Stimulated activated CD4-positive, alpha-beta T cell treated with anti-CD3 and anti-CD28 coated beads, Interleukin-15, amount 100 ng/mL, for 24 hours (primary cell): ENCODE measurements around the gene STAT6.
A peak's percentile ranks its signal among the peaks of the same experiment; 100 is the strongest.

Experiments
- DNase-seq: peaks from one replicate; pipeline ENCODE4 v3.0.0-alpha.2; 2020

Gene STAT6, protein sequence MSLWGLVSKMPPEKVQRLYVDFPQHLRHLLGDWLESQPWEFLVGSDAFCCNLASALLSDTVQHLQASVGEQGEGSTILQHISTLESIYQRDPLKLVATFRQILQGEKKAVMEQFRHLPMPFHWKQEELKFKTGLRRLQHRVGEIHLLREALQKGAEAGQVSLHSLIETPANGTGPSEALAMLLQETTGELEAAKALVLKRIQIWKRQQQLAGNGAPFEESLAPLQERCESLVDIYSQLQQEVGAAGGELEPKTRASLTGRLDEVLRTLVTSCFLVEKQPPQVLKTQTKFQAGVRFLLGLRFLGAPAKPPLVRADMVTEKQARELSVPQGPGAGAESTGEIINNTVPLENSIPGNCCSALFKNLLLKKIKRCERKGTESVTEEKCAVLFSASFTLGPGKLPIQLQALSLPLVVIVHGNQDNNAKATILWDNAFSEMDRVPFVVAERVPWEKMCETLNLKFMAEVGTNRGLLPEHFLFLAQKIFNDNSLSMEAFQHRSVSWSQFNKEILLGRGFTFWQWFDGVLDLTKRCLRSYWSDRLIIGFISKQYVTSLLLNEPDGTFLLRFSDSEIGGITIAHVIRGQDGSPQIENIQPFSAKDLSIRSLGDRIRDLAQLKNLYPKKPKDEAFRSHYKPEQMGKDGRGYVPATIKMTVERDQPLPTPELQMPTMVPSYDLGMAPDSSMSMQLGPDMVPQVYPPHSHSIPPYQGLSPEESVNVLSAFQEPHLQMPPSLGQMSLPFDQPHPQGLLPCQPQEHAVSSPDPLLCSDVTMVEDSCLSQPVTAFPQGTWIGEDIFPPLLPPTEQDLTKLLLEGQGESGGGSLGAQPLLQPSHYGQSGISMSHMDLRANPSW

DNA sequence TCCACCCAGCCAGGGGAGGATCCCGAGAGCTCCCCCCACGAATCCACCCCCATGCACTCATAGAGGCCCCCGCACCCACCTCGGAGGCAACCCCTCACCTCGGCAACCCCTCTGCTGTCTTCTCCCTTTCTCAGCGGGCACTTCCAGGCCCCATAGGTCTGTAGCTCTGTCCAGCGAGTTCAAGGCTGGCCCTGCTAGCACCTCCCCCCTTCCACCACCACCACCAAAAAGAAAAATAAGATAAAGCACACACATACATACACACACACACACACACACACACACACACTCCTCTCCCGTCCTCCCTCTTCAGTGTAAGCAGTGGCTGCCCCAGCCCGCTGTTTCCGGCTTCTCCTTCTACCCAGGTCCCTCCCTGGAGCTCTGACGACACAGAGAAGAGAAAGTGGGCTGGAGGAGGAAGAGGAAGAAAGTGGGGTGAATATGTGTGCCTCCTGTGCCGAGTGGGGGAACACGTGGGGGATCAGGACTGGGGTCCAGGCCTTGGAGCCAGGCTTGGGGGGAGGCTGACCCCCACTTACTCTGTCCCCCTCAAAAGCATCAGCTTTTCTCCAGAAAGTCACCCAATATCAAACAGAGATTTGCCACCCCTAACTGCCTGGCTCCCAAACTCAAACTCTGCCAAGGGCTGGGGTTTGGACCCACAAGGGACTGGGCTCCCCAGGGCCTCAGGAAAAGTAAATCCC, at the start of gene STAT6:
STAT6 (minus strand) TSS at position 332 of the 704 bp plus-strand sequence. CDS start 3,084 bp downstream, outside the sequence.
- DNase-seq: peak; percentile 88

DNA sequence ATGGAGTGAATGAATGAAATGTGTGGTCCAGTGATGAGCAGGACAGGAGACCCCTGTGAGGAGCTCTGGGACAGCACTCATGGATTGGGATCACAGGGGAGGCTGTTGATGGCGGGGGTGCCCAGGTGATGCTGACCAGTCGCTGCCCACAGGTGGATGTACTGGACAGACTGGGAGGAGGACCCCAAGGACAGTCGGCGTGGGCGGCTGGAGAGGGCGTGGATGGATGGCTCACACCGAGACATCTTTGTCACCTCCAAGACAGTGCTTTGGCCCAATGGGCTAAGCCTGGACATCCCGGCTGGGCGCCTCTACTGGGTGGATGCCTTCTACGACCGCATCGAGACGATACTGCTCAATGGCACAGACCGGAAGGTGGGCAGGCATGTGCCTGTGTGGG, 49.6 kb upstream of the STAT6 start:
- DNase-seq: no peak

DNA sequence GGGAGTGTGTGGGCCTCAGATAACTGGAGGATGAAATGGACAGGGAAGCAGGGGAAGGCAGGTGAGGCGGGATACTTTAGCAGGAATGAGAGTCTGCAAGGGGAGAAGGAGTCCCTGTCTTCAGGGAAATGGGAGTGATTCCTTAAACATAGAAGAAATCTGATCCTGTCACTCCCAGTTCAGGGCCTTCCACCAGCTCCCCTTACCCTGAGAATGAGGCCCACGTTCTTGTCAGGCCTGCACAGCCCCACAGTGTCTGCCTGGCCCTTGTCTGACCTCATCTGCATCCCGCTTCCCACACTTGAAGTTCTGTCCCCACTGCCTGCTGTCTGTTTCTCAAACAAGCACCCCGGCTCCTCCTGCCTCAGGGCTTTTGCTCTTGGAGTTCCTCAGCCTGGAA, 48.9 kb upstream of the STAT6 start:
- DNase-seq: no peak

DNA sequence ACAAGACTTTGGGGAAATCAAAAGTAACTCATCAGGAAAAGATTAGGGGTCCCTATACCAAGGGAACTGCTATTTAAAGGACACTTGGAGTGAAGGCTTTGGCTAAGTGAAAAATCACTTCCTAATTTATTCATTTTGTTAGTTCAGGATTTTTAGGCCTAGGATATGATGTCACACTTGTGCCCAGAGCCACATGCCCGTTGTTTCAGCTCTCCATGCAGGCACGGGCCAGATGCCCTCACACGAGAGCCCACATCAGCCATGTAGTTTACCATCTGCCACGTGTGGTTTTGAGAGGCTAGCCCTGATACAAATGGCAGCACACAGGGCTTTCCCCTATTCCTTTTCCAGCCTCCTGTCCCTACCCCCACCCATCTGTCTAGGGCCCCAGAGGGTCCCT, 48.1 kb upstream of the STAT6 start:
- DNase-seq: no peak

DNA sequence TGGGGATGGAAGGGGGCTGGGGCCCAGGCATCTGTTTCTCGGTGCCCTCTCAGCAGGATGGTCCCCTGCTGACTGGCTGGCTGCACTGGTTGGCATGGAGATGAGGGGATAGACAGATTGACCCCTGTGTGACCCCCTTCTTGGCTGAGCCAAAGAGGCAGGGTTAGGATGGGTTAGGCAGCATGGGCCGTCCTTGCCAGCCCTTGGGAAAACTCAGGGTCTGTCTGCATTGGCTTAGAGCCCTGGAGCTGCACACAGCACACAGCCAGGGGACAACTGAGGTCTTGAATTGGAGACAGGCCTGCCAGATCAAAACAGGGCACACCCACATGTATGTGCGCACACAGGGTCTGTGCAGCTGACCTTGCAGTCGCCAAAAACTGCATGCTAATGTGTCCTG, 47.5 kb upstream of the STAT6 start:
- DNase-seq: no peak

DNA sequence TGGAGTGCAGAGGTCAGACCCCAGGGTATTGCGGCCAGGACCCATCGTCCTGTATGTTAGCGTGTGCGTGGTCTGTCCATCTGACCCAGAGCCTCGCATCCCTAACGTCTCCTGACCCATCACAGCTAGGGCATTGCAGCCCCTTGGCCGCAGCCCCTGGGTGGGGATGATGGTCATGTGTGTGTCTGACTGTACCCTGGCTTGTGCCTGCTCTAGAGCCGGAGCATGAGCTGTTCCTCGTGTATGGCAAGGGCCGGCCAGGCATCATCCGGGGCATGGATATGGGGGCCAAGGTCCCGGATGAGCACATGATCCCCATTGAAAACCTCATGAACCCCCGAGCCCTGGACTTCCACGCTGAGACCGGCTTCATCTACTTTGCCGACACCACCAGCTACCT, 47.0 kb upstream of the STAT6 start:
- DNase-seq: no peak

DNA sequence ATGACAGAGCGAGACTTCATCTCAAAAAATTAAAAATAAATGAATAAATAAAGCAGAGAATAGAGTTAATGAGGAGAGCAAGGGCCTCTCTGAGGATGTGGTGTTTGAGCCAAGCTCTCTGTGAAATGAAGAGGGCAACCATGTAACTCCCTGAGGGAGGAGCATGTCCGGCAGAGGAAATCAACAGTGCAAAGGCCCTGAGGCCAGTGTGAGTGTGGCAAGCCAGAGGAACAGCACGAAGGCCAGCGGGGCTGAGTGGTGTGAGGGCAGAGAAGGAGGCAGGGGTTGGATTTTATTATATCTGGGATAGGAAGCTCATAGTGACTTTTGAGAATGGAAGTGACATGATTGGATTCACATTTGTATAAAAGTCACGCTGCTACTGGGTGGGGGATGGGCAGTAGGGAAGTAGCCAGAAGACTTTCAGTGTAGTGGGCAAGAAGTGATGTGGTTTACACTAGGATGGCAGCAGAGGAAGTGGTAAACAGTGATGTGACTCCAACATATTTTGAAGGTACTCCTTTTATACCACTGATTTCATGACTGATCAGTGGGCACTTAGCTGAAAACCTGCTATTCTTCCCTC, 46.5 kb upstream of the STAT6 start:
- DNase-seq: no peak

DNA sequence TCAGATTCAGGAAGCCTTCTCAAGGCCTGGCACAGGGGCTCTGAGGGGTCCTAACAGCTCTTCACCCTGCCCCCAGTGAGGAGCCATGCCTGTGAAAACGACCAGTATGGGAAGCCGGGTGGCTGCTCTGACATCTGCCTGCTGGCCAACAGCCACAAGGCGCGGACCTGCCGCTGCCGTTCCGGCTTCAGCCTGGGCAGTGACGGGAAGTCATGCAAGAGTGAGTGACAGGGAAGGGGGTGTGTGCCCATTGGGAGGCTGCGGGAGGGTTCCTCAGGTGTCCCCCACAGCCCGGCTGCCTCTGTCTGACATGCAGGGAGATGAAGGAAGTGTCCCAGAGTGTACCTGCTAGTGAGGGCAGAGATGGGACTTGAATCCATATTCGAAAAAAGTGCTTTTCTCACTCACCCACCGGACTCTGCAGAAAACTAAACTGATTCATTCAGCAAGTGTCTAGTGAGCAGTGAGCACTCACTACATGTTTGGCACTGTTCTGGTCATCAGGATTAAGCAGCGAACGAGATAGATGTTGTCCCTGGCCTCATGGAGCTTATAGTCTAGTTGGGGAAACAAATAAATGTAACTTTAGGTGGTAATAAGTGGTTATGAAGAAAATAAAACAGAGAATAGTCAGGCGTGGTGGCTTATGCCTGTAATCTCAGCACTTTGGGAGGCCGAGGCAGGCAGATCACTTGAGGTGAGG, 45.7 kb upstream of the STAT6 start:
- no peak for DNase-seq

DNA sequence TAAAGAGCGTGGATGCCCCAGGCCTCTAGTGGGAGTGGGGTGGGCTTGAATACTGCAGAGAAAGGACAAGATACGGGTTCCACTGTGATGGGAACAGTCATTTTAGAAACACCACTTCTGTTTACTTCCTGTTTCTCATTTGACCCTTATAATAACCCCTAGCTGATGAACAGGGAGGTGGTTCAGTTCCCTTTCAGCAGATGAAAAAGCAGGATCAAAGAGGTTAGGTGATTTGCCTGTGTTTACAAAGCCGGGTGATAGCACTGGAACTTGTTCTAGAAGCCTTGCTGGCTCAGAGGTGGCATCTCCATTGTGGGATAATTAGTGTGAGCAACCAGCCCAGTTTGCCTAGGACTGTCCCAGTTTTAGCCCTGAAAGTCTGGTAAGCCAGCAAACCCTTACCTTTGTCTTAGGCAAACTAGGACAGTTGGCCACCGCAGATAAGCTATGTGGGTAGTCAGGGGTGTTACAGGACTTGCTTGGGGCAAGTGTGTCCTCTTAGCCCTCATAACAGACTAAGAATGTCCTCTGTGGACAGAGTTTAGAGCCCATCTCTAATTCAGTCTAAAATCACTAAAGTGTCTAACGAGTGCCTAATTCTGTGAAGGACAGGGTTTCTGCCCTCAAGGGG, 43.8 kb upstream of the STAT6 start:
- DNase-seq: no peak

DNA sequence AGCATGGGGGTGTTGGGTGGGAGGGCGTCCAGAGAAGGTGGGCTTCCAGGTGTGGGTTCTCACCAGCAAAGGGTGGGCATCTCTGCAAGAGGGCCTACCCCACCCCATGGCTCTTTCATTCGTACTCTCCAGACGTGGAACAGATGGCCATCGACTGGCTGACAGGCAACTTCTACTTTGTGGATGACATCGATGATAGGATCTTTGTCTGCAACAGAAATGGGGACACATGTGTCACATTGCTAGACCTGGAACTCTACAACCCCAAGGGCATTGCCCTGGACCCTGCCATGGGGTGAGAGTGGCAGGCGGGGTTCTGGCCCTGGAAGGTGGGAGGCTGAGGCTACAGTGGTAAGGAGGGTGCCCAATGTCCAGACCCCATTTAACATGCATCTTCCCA, 42.9 kb upstream of the STAT6 start:
- DNase-seq: no peak

DNA sequence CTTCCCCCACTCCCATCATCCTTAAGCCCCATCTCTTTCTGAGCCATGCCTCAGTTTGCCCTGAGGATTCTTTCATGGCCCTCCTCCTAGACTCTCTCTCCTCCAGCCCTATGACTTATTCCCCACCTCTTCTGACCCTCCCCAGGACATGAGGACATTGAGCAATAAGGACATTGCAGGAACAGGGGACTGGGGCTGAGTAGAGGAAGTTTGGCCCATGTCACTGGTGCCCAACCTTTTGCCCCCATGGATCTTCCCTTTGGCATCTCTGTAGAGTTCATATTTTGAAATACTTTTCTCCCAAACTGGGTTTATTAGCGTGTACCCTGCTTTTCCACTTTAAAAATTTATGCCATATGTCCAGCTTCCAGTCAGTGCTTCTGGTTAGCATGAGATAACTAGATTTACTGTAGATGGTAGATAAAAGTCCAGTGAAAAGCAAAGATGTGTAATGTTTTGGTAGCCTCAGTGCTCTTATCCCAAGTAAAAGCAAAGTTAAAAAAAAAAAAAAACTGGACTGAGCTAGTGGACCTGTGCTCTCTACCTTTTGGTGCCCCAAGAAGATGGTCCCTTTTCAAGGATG, 42.3 kb upstream of the STAT6 start:
- DNase-seq: no peak

DNA sequence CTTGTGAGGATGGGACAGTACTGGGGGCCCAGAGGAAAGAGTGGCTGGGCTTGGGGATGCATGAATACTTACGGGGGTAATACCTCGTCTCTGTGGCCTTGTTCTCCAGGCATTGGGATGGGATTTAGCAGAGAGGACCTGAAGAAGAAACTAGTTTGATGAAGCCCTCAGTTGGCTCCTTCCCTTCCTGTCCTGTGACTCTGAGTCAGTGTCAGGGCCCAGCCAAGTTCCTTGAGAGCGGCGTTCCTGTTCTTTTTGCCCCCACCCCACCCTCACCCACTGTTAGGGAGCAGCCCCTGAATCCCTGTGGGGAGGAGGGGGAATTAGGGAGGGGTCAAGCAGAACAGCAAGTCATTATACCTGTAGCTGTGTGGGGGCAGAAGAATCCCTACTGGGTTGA, 41.5 kb upstream of the STAT6 start:
- DNase-seq: no peak

DNA sequence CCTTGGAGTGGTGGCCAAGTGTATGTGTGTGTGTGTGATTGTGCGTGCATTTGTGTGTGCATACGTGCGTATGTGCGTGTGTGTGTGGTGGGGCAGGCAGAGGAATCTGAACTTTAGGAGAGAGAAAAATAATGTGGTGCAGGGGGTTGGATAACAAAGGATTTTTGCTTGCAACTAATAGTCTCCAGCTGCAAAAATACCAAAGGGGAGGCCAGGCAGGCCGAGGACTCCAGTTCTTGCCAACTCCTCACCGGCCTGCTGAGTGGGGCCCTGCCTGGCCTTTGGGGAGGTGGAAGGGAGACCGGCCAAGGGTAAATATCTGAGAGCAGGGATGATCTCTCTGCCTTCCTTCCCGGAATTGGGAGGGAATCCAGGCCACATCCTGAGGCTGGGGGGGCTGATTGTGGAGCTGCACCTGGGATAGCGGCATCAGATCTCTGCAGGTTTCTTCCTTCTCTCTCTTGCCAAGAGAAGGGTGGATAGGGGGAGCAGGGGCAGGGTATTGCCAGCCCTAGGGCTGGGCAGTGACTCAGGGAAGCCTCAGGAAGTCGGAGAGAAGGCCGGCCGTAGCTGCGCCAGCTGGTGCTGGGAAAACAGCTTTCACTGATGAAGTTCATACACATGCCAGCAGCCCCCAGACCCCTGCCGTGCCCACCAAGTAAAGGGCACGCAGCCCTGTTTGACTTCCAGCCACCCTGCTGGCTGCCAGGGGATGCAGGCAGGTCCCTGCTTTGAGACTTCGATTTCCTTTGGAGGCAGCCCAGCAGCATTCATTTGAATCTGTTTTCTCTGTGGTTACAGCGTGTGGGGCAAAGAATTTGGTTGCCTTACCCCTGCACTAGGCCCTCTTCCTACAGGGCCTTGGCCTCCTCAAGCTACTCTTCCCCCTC, 40.8 kb upstream of the STAT6 start:
- no peak for DNase-seq

DNA sequence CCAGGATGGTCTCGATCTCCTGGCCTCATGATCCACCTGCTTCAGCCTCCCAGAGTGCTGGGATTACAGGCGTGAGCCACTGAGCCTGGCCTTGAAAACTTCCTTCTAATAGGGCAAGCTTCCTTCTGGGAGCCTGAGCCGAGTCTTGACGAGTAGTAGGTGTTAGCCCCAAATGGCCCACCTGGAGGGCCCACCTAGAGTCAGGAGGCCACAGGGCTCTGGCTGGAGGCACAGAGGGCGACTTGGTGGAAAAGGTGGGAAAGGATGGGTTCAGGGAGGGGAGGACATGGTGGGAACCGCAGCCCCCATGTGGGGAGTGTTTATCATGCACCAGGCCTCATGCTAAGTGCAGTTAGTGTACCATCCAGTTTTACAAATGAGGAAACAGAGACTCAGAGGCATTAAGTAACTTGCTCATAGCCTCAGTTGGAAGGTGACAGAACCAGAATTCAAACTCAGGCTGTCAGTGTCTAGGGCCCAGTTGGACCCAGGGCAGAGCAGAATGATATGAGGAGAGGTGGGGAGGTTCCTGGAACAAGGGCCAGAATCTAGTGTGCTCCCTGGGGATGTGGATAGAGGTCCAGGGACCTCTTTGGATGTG, 39.3 kb upstream of the STAT6 start:
- DNase-seq: no peak

DNA sequence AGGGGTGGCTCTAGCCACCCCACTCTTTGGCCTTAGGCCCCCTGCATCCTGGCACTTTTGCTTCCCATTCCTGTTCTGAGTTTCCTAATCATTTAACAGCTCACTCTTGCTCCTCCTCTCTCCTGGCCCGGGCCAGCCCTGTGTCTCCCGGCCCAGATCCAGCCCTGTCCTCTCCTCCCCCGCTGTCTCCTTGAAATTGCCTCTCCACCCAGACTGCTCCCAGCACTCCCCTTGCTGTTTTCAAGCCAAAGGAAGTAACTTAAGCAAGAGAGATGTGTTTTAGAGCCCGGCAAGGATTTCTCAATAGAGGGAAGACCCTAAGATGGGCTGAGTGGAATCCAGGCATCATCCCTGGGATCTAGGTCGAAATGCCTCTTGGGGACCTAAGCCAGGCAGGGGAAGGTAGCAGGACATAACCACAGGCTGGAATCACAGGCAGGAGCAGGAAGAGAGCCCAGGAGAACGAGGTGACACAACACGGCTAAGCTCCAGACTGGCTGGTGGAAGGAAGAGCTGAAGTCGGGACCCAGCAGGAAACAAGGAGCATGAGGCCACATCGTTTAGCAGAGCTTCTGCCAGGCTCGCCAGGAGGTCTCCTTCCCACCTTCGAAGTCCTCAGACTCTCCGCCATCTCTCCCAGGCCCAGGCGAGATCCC, 38.2 kb upstream of the STAT6 start:
- no peak for DNase-seq

DNA sequence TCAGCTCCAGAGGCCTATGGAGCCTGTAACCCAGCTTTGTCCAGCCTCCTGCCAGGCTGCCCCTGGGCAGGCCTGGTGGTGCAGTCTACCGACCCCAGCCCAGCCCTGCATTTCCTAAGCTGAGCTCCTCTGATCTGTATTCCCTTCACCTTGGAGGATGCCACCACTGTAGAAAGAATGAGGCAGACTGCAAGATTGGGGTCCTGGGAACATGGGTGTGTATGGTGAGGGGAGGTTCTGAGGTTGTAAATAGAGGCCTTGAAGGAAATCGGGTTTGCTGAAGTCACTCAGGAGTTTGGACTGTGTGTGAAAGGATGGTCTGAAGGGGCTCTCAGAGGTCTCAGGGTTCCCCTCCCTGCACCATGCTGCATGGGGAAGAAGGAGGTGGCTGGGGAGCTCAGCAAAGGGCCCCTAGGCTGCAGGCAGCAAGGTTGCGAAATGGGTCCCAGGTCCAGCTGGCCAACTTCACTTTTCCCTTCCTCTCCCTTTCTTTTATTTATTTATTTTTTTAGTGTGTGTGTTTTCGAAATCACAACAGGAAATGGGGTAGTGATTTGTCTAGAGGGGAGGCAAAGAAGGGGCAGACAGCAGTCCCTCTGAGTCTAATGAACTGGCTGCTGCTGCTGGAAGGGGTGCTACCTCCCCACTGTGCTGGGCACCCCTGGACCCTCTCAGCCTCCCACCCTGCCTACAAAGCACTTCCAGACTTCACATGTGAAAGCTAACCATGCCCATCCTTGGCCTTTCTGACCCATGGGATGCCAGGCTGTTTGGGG, 37.5 kb upstream of the STAT6 start:
- DNase-seq: no peak

DNA sequence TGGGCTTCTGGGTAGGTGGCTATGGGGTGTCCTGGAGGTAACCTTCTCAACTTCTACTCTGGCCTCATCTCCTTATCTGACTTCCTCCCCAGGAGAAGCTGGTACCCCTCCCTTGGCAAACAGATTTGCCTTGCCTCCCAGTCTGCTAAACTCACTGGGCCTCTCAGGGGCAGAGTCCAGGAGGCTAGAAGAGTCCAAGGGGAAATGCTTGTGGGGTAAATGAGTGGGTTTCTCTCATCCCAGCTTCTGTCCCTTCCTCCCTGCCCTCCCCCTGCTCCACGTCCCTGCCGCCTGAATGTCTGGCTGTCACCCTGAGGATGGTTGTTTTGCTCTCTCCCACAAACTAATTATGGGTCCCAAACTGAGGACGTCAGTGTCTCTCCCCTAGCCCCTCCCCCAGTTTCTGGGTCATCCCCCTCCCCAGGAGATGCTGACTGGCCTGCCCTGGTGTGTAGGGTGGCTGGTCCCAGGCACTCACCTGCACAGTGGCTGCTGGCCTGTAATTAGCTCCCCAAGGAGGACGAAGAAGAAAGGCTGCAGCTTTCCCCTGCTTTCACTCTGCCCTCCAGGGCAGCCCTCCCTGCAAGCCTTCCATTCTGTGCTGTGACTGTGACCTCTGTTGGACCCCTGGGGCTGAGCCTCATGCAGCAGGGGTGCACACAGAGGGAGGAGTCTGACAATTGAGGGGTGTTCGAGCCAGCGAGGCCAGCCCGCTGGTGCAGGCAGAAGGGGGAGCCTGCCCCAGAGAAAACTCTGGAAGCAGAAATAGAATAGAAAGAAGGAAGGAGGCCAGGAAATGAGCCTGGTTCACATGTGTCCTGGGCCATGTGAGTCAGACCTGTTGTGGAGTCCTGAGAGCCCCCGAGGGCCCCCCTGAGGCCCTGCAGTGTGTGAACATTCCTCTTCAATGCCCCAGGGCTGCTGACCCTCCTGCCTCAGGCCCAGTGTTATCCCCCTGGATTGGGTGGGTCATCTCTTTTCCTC, 36.1 kb upstream of the STAT6 start, which contains the start of gene LRP1-AS:
LRP1-AS (minus strand) TSS at position 659 of the 984 bp plus-strand sequence.
- DNase-seq: no peak
